ENCODE results near the gene TIMM10. TPM values are rescaled to one million over a fixed set of nuclear protein-coding genes. Genes with fewer than 3 reads are reported as not detected.

TIMM10 gene
- total RNA-seq, 1 experiment from 2014 or later, result 233 TPM

GRCh38 chr11:57484141-57484710 lies 46.3 kb downstream of the TIMM10 start:
- no TSS peak for BruUV-seq (replicated peaks)
- ChIA-PET CTCF (interaction anchor here (1.3 kb wide), 1 partner anchor 9 kb away, joined by 8 read pairs; no protein-coding TSS in a partner anchor), POLR2A (ENCODE audit: unreplicated experiment) (no interaction called here)
- Histone ChIP-seq H3F3A (ENCODE audit: low read length, unreplicated experiment) (no peaks in the 10 kb centered on the region), H4K20me1 (ENCODE audit: low read length) (no peaks in the 10 kb centered on the region), H3K79me2 (ENCODE audit: low read length) (no peaks in the 10 kb centered on the region), H3K9ac (ENCODE audit: low read length) (no peak overlapping the region), H3K36me3 (ENCODE audit: low read depth, low read length) (no peaks in the 10 kb centered on the region), H3K27ac (ENCODE audit: low read length) (no peak overlapping the region), H3K4me3 (ENCODE audit: low read length) (no peak overlapping the region), H3K27me3 (ENCODE audit: low read length) (no peaks in the 10 kb centered on the region), H2AFZ (ENCODE audit: low read length) (no peak overlapping the region), H3K4me2 (ENCODE audit: low read length) (no peak overlapping the region), H3K9me3 (ENCODE audit: low read length) (no peaks in the 10 kb centered on the region), H3K4me1 (ENCODE audit: insufficient read depth, low read length) (no peaks in the 10 kb centered on the region), H3K9me2 (replicated peaks; ENCODE audit: low read length) (no peaks in the 10 kb centered on the region)
- TF ChIP-seq CTCF (conservative IDR thresholded peaks at IDR 0.05; ENCODE audit: low read depth, low read length) (no peak), EZH2phosphoT487 (IDR thresholded peaks at IDR 0.05; ENCODE audit: borderline replicate concordance, low read length) (no peak), EZH2 (IDR thresholded peaks at IDR 0.05; ENCODE audit: low read length, unreplicated experiment) (no peak)
- DNase-seq (no peak), ATAC-seq (no peak)
- intact Hi-C loops (cut with micrococcal nuclease), result loop anchor here (10.0 kb wide), 1 partner anchor 139 kb away; no protein-coding TSS in a partner anchor

GRCh38 chr11:57483562-57483918 lies 47.0 kb downstream of the TIMM10 start:
- Histone ChIP-seq H4K20me1 (ENCODE audit: low read length) (no peaks in the 10 kb centered on the region), H2AFZ (ENCODE audit: low read length) (peak overlapping the region; percentile 67), H3K4me3 (ENCODE audit: low read length) (no peak overlapping the region), H3K4me2 (ENCODE audit: low read length) (peak overlapping the region; percentile 65), H3K9me3 (ENCODE audit: low read length) (no peaks in the 10 kb centered on the region), H3K27me3 (ENCODE audit: low read length) (no peaks in the 10 kb centered on the region), H3K9me2 (replicated peaks; ENCODE audit: low read length) (no peaks in the 10 kb centered on the region), H3K9ac (ENCODE audit: low read length) (no peak overlapping the region), H3K27ac (ENCODE audit: low read length) (no peak overlapping the region), H3F3A (ENCODE audit: low read length, unreplicated experiment) (no peaks in the 10 kb centered on the region), H3K4me1 (ENCODE audit: insufficient read depth, low read length) (no peaks in the 10 kb centered on the region), H3K79me2 (ENCODE audit: low read length) (no peaks in the 10 kb centered on the region), H3K36me3 (ENCODE audit: low read depth, low read length) (no peaks in the 10 kb centered on the region)
- TF ChIP-seq CTCF (conservative IDR thresholded peaks at IDR 0.05; ENCODE audit: low read depth, low read length) (no peak), EZH2phosphoT487 (IDR thresholded peaks at IDR 0.05; ENCODE audit: borderline replicate concordance, low read length) (no peak), EZH2 (IDR thresholded peaks at IDR 0.05; ENCODE audit: low read length, unreplicated experiment) (no peak)
- ATAC-seq (no peak), DNase-seq (no peak)
- ChIA-PET CTCF (interaction anchor here (1.3 kb wide), 1 partner anchor 10 kb away, joined by 8 read pairs; no protein-coding TSS in a partner anchor), POLR2A (ENCODE audit: unreplicated experiment) (no interaction called here)
- no TSS peak for BruUV-seq (replicated peaks)
- intact Hi-C loops (cut with micrococcal nuclease), result loop anchor here (10.0 kb wide), 1 partner anchor 139 kb away; no protein-coding TSS in a partner anchor

All from PC-3 (cell line).